Daoy (cell line): Measurements from ENCODE around the gene B4GALT7. TPM values are rescaled to one million over a fixed set of nuclear protein-coding genes. Genes with fewer than 3 reads are reported as not detected.
"Not testable (repeated sequence)": the region's sequence is repeated elsewhere in the genome, so short reads cannot be mapped to it uniquely, and the experiment has no call there.

Source experiments
- DNase-seq: peaks from one replicate; pipeline ENCODE4 v3.0.0-alpha.2; 2015; ENCODE audit warnings: low read depth
- total RNA-seq: library from RNA; depleted of rRNA; stranded (reverse); fragments of >200 nt; shearing (Covaris generic); gene quantifications from 2 replicates; pipeline ENCODE4 v1.2.3, GENCODE V29; 2014; rRNA removed

B4GALT7 gene
- total RNA-seq, 1 experiment from 2014 or later: 35.1 TPM

- DNase-seq: no peak
Observed at GRCh38 chr5:177609076-177610059, 9.4 kb downstream of the B4GALT7 start.

- no peak for DNase-seq
Observed at GRCh38 chr5:177610131-177610769, 10.3 kb downstream of the B4GALT7 start.

- no peak for DNase-seq
Observed at GRCh38 chr5:177610770-177611445, 11.0 kb downstream of the B4GALT7 start.

- no peak for DNase-seq
Observed at GRCh38 chr5:177611446-177612214, 11.7 kb downstream of the B4GALT7 start.

GRCh38 chr5:177612215-177612673, 12.3 kb downstream of the B4GALT7 start:
- no peak for DNase-seq

- no peak for DNase-seq
Observed at GRCh38 chr5:177620560-177620959, 20.6 kb downstream of the B4GALT7 start.

DNA sequence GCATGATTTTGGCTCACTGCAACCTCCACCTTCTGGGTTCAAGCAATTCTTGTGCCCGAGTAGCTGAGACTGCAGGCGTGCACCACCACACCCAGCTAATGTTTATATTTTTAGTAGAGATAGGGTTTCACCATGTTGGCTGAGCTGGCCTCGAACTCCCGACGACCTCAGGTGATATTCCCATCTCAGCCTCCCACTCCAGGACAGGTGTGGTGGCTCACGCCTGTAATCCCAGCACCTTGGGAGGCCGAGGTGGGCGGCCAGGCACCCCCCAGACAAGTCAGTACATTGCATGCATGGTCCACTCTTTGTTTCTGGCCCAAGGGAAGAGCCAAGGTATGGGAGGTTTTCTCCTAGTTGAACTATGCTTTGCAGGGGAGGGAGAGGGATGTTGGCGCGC, 24.2 kb downstream of the B4GALT7 start:
- not testable (repeated sequence) for DNase-seq

DNA sequence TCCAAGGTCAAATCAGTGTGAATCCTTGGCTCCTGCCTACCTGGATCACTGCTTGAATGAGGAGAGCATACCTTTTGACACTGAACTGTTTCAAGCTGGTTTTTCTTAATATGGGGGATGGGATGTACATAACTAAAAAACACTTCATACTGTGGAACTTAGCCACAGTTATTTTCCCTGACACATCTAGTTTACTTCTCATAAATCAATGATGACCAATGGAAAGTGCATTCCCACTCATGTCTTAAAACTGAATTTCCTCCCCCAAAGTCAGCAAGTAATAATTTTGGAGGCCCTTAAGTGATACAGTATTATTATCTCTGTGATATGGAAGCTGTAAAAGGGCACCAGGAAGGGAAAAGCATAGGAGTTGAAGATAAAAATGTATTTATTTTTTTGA, 30.3 kb downstream of the B4GALT7 start:
- not testable (repeated sequence) for DNase-seq

DNA sequence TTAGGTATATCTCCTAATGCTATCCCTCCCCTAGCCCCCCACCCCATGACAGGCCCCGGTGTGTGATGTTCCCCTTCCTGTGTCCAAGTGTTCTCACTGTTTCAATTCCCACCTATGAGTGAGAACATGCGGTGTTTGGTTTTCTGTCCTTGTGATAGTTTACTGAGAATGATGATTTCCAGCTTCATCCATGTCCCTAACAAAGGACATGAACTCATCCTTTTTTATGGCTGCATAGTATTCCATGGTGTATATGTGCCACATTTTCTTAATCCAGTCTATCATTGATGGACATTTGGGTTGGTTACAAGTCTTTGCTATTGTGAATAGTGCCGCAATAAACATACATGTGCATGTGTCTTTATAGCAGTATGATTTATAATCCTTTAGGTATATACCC, 35.0 kb downstream of the B4GALT7 start:
- DNase-seq: not testable (repeated sequence)

DNA sequence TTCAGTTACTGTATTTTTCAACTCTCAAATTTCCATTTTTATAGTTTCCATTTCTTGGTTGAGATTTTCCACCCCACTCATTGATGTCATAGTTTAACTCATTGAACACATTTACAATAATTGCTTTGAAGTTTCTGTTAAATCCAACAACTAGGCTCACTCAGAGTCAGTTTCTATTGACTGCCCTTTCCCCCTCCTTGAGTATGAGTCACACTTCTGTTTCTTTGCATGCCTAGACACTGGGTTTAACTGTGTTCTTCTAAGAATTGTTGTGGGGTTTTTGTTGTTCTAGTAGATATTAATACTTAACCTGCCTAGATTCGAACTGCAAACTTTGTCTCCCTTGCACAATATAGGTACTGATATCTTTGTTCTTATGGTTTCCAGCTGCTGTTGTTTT, 45.5 kb downstream of the B4GALT7 start:
- not testable (repeated sequence) for DNase-seq

DNA sequence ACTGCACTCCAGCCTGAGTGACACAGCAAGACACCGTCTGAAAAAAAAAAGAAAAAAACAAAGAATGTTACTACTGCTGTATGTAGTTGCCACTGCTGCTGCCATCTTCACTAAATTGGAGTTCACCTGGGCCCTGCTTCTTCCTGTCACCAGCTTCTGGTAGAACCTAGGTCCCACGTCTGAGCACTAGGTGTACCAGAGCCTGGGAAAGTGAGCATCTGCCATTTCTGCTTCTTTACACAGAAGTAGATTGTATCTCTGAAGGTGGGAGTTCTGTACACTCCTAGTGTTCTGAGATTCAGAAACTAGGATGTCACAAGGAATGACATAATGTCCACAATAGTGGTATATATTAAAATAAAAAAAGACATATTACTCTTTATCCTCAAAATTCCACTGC, 51.3 kb downstream of the B4GALT7 start:
- DNase-seq: not testable (repeated sequence)

DNA sequence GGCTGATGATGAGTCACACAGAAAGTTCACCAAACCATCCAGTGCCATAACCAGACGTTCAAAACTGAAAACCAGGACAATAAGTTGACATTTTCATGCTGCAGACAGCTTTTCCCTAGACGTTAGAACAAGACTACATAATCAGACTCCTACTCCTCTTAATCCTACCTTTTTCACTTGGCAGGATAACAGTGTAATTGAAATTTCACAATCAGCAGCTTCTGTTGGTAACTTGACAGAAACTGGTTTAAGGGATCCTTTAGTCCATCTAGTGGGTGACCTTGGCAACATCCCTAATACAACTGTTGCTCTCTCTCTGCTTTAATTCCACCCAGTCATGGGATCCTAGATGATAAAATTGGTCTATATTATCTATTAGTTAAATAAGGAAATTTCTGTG, 57.9 kb downstream of the B4GALT7 start:
- not testable (repeated sequence) for DNase-seq

DNA sequence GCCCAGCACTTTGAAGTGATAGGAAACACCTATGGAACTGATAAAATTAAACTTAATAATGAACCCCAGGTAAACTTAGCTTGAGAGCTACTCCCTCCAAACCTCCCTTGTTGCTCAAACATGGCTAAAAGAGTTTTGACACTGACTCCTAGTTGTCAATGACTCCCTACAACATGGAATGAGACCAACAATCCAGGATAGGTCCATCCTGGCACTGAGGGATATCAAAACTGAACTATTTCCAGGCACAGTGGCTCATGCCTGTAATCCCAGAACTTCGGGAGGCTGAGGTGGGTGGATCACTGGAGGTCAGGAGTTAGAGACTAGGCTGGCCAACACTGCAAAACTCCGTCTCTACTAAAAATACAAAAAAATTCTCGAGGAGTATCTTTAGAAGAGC, 58.6 kb downstream of the B4GALT7 start:
- DNase-seq: not testable (repeated sequence)

Other genes with a start within 250 kb of the B4GALT7 start
- 269 and 285 TPM in 2 replicates for gene LMAN2, start 248.5 kb upstream of the B4GALT7 start, total RNA-seq
- 18.1 and 30.5 TPM in 2 replicates for gene RGS14, start 242.2 kb upstream of the B4GALT7 start, total RNA-seq
- gene SLC34A1, start 215.7 kb upstream of the B4GALT7 start, total RNA-seq: not detected in 2 replicates
- gene PFN3, start 199.5 kb upstream of the B4GALT7 start, total RNA-seq: not detected in 2 replicates
- gene F12, start 190.6 kb upstream of the B4GALT7 start, total RNA-seq: 8.6 and 9.6 TPM in 2 replicates
- gene GRK6, start 173.5 kb upstream of the B4GALT7 start, total RNA-seq: 67.3 and 71.8 TPM in 2 replicates
- 15.7 and 21.4 TPM in 2 replicates for gene PRR7, start 153.3 kb upstream of the B4GALT7 start, total RNA-seq
- 166 and 187 TPM in 2 replicates for gene DBN1, start 126.5 kb upstream of the B4GALT7 start, total RNA-seq
- gene PDLIM7, start 102.5 kb upstream of the B4GALT7 start, total RNA-seq: 197 and 234 TPM in 2 replicates
- 3.7 and 3.9 TPM in 2 replicates for gene DOK3, start 90.3 kb upstream of the B4GALT7 start, total RNA-seq
- 68.7 and 91.5 TPM in 2 replicates for gene DDX41, start 83.2 kb upstream of the B4GALT7 start, total RNA-seq
- gene FAM193B, start 45.6 kb upstream of the B4GALT7 start, total RNA-seq: 14.6 and 26.7 TPM in 2 replicates
- 94.7 and 105 TPM in 2 replicates for gene TMED9, start 7.9 kb upstream of the B4GALT7 start, total RNA-seq
- not detected in 2 replicates for gene FAM153A, start 182.8 kb downstream of the B4GALT7 start, total RNA-seq